COLO668 (cell line): ENCODE measurements around the gene ACD.

Experiments used
- DNase-seq: peaks from one replicate; lab custom pipeline; 2025; ENCODE audit not compliant: unreplicated experiment; lab: John Stamatoyannopoulos, UW

The ACD gene

DNA sequence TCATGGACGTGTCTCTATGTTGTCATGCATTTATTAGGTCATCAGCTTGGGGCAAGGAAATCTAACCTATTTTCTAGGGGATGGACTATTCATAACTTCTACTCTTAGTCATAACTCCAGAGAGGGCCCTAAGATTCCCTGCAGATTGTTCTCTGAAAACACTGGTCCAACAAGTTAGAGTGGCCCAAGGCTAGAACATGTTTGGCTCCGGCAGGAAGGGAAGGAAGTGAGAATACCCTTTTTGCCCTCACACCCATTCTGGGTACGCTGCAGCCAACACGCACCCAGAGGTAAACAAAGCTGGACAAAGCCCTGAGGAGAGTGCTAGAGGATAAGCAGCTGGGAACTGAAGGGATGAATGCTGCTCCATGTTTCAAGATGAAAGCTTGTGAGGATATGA lies 16.5 kb upstream of the ACD start:
- no peak for DNase-seq

DNA sequence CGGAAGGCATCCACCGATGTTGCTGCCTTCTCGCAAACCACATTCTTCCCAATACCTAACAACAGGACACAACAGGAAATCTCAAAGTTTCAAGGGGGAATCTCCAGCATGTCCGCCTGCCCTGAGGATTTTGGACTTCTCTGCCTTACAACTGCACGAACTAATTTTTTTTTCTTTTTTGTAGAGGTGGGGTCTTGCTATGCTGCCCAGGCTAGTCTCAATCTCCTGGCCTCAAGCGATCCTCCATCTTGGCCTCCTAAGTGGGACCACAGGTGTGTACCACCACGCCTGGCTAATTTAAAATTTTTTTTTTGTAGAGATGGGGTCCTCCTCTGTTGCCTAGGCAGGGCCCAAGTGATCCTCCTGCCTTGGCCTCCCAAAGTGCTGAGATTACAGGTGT lies 15.9 kb upstream of the ACD start:
- no peak for DNase-seq

DNA sequence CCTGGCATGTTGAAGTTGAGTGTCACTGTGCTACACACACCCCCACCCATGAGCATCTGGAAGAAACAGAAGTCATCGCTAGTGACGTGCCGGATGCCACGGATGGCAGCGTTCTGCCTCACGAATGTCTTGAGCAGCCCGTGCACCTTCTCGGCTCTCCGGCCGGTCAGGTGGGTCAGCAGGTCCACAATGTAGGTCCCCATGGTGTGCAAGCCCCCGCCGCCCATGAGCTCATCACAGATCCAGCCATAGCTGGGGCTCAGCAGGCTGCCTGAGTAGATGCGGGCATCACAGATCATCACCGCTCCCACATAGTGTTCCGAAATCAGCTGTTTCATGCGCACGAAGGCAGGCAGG lies 15.5 kb upstream of the ACD start:
- DNase-seq: no peak

DNA sequence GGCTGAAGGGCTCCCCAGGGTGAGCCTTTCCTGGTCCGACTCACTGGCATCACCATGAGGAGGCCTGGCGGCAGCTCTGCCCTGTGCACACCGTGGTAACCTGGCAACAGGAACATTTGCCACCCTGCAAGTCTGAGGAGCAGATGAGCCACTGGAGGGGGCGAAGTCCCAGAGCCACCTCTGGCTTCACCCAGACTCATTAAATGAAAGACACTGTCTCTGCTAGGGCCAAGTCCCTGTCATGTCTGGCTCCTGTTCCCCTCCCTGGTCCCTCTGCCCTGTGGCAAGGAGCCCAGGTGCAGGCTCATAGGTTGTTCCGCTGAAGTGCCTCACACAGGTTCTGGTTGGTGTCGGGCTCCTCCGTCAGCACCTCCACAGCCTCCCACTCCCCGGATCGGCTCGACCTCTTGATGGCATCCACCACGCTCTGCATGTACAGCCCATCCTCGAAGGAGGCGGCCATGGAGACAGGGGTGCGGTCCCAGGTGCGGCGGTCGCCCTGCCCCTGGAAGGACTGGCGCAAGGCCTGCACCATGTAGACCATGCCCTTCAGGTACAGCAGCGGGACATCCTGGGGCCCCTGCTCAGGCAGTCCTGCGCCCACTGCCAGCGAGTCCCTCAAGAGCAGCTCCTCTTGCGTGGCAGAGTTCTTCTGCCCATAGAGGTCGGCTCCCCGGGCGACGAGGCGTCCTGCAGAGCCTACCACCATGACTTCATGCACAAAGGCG lies 15.0 kb upstream of the ACD start:
- peak; percentile 11 for DNase-seq

DNA sequence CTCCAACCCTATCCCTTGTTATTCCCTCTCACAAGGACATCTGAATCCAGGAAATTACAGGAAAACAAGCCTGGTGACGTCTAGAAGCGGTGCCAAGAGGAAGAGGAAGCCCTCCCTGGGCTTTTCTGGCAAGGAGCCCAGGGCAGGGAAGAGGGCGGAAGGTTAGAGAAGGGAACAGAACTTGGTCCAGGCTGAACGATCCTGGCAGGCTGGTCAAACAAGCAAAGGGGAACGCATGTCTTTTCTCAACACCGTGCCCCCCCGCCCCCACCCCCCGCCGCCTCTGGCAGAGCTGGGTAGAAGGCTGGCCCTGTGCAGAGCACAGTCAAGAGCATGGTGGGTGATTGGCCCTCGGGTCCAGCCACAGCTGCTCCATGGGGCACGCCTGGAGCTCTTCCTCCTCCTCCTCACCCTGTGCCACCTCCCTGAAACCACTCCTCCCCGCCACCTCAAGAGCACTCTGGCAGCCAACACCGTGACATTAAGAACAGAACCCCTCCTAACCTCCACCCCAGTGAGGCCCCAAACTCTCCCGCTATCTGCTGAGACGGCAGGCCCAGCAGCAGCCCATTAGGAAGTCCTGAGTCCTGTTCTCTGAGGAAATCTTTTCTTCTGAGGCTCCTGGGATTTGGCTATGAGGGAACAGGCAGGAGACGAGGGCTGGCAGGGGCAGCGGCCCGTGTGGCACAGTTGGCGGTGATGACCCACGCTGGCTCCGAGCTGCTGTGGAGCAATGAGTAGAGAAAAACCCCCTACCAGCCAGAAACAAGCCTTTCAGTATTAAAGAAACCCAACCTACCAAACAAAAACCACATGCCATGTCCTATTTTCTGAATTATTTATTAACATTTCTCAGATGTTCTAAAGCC lies 13.9 kb upstream of the ACD start:
- DNase-seq: peak; percentile 28

DNA sequence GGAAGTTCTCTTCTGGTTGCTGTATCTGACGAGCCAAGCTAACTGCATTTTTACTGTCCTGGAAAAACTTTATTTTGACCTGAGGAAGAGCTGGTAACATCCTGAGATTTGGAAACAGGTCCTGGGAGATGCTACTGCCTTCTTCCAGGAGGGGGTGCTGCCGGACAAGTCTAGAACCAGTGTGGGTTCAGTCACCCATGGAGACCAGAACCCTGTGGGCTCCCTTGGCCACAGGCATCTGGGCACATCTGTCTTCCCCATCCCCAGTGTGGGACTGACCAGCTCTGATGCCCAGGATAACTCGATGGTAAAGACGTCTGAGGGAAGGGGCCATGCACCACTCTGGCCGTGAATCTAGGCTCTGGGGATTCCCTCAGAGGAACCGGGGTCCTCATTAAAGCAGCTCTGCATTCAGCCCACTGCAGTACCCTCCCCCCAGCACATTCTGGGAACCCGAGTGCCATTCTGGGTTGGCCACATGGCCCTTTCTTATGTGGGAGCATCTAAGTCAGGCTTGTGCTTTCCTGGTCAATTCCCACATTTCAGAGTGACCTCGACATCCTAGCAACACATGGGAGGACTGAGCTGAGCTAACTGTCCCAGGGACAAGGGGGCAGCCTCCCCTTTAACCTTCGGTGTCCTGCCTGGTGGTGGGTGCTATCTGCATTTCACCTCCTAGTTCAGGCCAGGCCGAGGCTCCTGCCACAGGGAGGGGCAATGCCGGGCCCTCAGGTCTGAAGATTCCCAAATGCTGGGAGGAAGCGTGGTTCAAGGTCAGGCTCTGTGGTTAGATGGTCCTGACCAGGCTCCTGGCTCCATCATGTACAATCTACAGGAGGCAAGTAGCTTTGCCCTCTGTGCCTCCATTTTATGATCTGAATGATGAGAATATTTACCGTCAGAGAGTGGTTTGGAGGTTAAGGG lies 12.9 kb upstream of the ACD start:
- peak; percentile 70 for DNase-seq

GRCh38 chr16:67672306-67672705 lies 12.2 kb upstream of the ACD start:
- no peak for DNase-seq

GRCh38 chr16:67669499-67670101 lies 9.5 kb upstream of the ACD start:
- no peak for DNase-seq

DNA sequence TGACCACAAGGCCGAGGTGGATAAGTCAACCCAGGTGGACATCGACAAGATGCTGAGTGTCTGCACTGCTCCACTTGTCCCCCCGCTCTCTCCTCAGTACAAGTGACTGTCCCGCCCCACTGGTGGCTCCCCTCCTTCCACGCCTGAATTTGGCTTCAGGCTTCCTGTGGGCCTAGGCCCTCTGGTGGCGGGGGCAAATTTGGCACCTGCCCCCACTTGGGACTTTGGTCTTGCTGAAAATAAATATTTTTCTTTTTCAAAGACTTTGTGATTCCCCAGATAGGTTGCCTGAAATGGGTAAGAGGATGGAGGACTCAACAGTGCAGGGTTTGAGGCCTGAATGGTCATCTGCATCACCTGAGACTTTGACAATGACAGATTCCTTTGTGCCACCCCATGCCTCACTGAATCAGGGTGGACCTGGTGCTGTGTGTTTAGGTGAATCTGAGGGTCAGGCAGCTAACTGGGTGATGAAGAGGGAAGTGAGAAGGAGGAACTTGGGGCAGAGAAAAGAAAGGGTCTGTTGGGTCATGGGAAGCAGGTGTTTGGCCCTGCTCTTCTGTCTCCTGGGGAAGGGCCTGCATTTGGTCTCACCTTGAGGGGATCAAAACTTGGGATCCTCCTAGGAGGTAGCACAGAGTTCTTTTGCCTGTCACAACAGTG lies 8.6 kb upstream of the ACD start:
- no peak for DNase-seq

DNA sequence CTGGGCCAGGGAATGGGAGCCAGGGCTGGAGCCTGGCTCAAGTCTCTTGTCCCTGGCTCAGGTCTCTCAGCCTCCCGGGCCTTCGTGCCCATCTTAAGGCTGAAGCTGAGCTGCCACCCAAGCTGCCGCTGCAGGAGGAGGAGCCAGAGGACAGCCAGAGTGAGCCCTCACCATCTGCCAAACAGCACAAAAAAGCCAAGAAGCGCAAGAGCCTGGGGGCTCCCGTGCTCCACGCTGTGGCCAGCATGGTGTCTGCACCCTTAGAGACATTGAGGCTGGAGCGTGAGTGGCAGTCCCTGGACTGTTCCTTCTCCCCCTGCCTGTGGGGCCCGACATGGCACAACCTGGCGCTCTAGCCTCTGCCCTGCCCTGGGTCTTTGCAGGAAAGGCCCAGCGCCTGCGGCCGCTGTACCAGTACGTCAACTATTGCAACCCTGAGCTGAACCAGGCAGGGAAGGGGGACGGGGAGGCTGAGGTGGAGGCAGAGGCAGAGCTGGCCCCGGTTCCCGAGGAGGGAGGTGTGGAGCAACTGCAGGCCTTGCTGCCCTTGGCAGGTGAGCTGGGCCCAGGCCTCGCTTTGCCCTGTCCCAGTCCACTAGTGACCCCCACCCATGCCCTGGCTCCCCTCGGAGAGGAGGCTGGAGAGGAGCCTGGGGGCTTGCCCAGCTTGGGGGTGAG lies 7.9 kb upstream of the ACD start:
- peak; percentile 91 for DNase-seq

DNA sequence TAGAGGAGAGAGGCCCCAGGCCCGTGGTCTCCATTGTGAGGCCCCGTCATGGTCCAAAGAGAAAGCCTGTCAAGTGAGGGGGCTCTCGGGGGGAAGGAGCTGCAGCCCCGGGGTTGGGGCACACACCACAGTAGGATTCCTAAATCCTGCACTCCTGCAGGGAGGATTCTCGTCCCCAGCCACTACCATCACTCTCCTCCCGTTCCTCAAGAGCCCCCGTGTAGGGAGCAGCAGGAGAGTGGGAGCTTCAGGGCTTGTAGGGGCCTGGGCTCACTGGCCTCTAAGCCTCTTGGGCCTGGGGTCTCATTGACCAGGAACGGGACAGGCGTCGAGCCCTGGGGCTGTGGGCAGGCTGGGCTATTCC lies 7.4 kb upstream of the ACD start:
- no peak for DNase-seq

GRCh38 chr16:67666559-67667452 lies 6.7 kb upstream of the ACD start, which contains the start of the genes C16orf86 and ENKD1:
Gene C16orf86, plus strand, starts transcription at chr16:67666814. Its CDS starts 157 bp downstream, at chr16:67666971.
Gene ENKD1, minus strand, starts transcription at chr16:67666750. Its CDS starts 308 bp downstream, at chr16:67666442.
- peak; percentile 92 for DNase-seq

GRCh38 chr16:67666032-67666551 lies 6.0 kb upstream of the ACD start:
- DNase-seq: peak; percentile 52

DNA sequence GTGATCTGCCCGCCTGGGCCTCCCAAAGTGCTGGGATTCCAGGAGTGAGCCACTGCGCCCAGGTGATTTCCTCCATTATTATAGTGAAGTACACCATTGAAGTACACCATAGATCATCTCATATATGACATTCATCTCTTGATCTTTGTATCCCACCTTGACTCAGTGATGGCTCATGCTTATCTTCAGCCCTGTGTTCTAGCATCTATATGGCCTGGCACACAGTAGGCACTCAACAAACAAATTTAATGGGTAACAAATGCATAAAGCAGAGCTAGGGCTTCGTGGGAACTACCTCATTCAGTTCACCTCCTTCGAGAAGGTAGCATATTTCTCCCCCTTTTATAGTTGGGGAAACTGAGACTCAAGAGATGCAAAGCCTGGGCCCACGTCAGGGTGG lies 5.5 kb upstream of the ACD start:
- DNase-seq: no peak

DNA sequence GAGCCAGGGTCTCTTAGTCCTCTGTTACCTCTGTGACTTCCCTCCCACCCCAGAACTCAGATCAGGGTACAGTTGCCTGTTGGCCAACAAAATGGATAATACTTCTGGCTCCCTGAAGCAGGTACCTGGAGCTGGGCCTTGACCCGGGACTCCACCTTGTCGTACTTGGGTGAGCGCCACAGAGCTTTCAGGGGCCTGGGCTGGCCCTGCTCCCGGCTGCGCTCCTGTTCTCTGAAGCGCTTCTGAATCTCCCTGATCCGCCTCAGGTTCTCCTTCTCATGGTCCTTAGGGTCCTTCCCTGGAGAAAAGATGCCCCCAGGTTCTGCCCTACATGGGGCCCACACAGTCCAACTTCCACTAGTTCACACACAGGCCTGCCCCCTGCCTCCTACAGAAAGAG lies 4.8 kb upstream of the ACD start:
- DNase-seq: no peak

GRCh38 chr16:67664258-67664657 lies 4.2 kb upstream of the ACD start:
- no peak for DNase-seq

- no peak for DNase-seq
Observed at GRCh38 chr16:67663877-67664222, 3.8 kb upstream of the ACD start.

DNA sequence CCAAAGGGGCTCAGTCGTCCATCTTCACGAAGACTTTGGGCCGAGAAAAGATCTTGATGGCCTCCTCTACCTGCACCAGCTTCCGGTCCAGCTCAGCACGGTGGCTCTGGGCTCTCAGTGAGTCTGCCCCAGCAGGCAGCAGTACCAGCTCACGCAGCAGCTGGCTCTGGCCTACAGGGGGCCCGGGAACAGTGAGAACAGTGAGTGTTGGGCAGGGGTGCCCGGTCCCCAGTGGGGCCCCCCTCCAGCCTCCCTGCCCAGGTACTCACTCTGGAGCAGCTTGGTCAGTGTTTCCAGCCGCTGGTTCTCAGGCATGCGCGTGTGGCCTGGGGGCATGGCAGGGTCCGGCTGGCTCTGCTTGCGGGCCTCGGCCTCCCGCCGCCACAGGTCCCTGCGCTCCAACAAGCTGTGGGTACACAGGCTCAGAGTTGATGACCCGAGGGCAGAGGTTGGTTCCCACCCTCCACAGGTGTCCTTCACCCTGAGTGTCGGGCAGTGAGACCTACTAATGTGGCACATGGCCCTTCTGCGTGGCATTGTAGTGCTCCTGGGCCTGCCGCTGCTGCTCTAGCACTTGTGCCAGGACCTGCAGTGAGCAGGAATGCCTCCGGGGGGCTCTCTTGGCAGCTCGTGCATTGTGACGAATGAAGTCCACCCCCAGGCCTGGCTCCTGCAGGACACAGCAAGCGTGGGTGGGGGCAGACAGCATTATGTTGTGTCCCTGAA lies 3.3 kb upstream of the ACD start:
- DNase-seq: peak; percentile 21
